HG03025 (cell line): ENCODE measurements around the gene CDK5R1.
"Not testable (repeated sequence)": the region's sequence is repeated elsewhere in the genome, so short reads cannot be mapped to it uniquely, and the experiment has no call there.

Source experiments
- ATAC-seq: cut with Tn5 transposase; IDR thresholded peaks from one replicate; pipeline ENCODE4 v1.9.1; 2021; ENCODE audit warnings: mild to moderate bottlenecking, moderate library complexity; ENCODE audit not compliant: unreplicated experiment, low FRiP score

CDK5R1 gene

DNA sequence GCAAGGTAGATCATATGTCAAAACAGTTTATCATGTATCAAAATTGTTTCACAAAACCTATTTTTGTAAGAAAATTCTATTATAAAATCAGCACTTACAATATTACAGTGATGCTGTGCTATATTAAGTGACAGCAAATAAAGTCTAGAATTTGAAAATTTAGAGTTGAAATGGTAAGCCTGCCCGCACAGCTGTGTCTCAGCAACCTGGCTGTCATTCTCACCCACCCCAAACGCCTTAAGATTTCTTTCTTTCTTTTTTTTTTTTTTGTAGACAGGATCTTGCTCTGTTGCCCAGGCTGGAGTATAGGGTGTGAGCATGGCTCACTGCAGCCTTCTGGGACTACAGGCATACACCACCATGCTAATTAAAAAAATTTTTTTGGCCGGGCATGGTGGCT is 26.8 kb downstream of the CDK5R1 start:
- no peak for ATAC-seq

DNA sequence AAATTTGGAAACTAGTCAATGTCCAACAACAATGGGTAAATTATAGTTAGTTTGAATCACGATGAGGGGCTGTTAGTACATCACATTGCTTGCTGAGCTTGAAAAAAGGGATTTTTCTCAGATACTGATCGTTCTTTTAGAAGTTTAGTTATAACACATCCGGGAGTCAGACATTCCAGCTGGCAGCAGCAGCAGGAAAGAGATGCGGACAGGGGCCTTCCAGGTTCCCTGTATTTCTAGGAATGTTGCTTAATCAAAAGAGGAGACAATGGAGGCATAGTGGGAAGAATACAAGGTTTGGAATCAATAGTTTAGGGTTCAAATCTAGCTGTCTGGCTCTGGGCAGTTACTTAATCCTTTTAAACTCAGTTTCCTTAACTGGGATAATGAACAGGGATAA is 27.8 kb downstream of the CDK5R1 start:
- ATAC-seq = no peak

DNA sequence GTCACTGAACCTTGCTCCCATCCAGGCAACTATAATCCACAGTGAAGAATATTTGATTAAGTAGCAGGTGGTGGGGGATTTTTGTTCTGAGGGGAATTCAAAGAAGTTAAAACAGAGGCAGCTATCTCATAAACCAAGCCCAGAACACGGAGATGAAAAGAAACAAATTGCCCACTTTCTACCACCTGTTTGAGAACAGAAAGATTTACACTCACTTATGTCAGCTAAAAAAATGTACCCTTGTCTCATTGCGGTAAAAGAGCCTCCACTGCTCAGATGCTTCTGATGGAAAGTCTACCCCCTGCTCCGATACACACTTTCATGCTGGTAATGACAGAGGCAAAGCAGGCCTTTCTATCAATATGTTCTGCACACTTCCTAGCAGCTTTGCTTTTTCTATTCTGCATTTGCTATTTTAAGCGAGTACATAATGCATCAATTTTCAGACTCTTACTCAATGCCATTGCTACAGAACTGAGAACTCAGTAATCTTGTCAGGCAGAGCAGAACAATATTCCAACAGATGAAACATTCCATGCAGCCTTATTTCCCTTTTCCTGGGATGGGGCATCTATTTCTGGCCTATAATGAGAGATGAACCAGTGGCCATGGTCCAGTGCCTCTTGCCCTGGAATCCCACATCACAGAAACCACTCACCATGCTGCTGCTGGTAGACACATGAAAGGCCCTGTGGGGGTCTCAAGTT is 29.0 kb downstream of the CDK5R1 start:
- no peak for ATAC-seq

DNA sequence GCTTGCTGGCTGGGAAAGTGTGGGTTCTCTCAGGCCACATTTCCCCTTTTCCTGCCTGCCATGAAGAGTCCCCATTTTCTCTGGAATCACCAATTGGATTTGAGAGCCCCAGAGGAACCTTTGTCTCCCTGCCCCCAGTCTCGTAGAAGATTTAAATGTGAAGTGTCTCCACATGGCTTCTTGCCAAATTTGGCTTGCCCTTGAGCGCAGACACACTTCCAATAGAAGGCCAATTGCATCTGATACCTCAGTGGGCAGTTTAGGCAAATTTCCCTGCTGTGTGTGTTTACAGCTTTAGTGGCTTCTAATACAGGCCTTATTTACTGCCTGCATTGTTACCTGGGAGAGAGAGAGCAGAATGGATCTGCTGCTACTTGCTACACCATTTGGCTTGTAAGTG is 29.7 kb downstream of the CDK5R1 start:
- ATAC-seq = no peak

DNA sequence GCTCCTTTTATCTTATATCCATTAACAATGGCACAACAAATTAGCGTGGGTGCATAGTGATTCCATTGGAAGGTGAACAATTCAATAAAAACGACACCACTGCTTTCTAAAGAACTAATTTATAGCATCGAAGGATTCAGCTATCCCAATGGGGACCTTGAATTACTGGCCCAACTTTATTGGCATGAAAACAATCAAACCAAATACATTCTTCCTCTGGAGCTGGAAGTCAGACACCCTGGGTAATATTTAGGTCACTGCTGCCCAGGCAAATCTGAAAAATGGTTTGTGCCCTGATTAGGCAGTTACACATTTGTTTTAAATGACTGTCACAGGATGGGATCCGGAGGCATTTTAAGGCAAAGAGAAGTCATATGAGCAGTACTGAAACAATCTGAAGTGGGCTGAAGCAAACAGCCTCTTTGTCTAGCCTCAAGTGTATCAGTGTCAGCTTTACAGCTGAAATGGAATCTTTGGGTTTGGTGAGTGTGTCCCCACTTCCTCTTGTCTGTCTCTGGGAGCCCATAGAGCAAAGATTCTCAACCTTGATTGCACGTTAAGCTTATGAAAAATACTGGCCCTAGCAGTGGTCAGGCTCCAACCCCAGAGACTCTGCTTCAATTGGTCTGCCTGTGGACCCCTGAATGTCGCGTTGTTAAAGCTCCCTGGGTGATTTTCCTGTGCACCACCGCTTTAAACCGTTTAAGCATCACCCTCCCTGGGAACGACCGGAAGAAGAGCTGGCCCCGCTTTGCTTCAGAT is 30.3 kb downstream of the CDK5R1 start:
- no peak for ATAC-seq

DNA sequence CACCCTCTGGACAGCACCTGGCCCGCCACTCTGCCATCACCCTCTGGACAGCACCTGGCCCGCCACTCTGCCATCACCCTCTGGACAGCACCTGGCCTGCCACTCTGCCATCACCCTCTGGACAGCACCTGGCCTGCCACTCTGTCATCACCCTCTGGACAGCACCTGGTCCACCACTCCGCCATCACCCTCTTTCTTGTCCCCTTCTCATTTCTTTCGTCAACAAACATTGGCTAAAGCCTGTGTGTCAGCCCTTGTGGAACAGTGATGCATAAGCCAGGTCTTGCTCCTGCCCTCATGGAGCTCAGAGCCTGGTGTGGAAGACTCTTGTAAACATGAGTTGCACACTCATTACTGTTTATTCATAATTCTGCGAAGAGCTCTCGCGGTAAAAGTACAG is 31.2 kb downstream of the CDK5R1 start:
- ATAC-seq = no peak

DNA sequence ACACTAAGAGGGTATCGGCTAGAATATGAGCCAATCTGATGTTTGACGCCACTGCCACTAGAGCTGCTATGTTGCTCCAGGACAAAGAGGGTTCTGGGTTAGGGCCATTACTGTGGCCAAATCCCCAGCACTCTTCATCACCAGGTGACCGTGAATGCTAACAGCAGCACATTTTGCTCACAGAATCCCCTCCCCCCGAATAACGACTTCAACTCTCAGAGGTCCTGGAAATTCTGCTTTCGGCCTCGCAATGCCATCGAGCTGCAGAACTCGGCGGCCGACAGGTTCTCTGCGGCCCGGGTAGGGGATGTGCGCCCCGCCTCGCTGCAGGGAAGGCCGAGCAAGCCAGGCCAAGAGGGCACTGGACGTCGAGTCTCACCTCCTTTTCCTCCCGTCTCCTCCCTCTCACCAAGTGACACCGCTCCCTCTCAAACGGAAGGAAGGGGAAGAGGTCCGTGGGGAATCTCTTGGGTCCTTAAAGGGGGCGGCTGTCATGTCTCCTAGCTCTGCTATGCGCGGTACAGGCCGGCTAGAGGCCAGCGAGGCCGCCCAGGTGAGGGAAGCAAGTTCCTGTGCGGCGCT is 31.9 kb downstream of the CDK5R1 start:
- no peak for ATAC-seq

DNA sequence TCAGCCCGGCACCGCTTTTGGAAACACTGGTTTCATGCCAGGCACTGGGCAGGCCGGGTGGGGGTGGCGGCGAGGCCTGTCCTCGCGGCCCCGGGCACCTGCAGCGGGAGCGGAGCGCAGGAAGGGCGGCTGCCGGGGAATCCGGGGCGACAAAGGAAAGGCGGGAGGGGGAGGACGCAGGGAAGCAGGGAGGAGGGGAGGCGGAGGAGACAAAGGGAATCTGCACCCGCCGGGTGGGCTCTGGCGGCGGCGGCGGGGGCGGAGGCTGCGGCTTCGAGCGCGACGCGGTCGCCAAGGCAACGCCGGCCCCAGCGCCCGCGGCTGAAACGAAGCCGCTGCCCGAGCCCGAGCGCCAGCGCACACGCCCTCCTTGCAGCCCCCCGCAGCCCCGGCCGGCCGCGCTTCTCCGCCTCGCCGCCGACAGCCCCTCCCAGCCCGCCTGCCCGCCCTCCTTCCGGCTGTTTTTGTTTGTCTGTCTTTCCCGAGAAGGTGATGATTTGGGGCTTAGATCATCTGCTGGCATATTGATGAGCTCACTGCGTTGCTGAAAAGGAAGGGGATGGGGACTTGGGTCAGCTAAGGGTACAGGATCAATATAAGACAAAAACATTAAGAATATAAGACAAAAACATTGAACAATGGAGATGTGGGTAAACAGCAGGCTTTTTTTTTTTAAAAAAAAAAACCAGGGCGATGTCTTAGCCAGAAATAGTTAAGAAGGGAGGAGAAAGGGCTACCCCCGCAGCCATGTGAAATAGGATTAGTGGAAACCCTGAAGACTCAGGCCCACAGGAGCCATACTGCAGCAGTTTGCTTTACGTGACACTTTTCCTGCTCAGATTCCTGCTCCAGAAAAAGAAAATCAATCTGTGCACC is 32.7 kb downstream of the CDK5R1 start:
- ATAC-seq = no peak

DNA sequence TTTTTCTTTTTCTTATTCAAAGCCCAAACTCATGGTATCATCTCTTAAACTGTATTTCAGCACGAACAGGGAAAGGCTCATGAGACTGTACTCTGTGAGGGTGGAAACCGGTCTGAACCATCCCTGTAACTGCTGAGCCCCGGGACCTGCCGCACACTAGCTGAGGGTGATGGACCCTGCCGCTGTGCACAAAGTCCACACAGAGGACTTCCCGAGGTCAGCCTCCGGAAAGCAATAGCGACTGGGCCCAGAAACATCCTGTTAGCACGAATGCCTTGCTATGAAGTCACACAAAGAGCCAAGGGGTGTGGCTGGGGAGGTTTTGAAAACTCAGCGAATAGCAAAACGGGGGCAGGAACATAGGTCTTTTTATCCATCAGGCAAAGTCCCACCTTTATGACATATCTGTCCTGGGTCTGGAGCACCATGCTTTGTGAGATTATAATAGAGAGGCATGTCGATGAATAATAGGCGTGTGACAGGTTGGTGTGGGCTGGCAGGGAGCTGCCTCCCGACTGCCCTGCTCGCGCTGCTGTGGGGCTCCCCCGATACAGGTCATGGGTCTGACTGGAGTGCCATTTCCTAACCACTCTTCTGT is 33.4 kb downstream of the CDK5R1 start:
- no peak for ATAC-seq

DNA sequence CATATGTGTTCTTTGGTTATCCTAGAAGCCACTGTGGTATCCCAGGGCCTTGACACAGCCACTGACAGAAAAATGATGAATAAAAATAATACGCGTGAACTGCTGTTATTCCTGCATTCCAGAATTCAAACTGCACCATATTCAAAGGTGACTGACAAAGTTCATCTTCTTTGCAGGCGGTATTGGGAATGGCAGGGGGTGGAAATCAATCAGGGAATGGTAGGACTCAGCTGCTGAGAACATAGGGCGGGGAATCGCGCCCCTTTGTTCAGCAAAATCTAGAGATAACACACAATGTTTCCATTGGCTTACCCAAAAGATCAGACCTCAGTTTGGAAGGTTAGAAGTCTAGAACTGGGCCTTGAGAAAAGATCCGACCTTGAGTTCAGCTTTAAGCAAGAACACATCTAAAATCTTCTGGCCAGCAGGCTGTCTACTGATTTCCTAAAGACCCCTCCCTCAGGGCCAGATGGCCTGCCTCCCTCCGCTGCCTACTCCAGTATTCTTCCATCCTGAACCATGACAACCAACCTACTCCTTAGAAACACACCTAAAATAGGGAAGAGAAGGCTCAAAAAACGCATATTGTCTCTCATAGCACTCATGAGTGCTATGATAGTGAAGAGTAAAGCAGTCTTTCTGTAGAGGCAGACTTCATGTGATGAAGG is 34.1 kb downstream of the CDK5R1 start:
- no peak for ATAC-seq

DNA sequence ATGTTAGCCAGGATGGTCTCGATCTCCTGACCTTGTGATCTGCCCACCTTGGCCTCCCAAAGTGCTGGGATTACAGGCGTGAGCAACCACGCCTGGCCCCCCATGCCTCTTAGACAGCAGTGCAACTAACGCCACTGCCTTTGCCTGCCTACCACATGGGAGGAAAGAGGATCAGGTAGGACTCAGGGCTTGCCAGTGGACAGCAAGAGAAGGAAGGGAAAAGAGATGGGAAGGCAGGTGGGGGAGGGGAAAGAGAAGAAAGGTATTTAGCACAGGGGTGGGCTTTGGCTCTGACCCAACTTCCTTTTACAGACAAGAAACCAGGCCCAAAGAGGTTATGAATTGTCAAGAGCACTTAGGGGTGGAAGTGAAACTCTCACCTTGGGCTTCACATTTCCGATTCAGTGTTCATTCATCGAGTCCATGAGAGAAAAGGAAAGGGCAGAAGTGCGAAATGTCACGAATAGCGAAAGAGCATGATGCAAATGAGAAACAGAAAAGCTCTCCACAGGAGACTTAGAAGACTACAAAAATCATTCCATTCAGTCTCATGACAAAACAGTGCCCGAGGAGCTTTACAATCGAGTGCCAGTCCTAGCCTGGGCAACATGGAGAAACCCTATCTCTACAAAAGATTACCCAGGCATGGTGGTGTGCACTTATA is 36.4 kb downstream of the CDK5R1 start:
- peak; percentile 48 for ATAC-seq

DNA sequence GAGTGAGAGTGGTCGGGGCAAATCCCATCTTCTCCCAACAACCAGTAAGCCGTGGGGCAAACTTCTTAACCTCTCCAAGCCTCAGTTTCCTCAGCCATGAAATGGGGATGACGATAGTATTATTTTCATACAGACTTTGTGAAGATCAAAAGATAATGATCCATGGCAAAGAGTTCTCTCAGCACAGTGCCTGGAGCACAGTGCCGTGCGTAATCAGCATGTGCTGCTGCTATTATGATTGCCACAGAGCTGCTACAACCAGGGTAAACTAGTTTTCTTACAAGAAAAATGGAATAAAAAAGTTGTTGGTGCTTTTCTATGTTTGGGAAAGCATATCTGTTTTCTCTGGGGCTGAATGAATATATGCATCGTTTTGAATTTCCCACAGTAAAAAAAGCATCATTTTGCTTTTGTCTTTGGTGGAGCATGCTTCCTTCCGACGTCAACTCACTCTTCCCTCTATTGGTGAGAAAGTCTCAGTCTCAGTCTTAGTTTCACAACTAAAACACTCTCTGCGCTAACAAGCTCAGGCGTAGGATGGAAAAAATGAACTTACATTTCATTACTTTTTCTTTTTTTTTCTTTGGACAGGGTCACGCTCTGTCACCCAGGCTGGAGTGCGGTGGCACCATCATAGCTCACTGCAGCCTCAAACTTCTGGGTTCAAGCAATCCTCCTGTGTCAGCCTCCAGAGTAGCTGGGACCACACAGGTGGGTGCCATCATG is 37.2 kb downstream of the CDK5R1 start:
- ATAC-seq = no peak

DNA sequence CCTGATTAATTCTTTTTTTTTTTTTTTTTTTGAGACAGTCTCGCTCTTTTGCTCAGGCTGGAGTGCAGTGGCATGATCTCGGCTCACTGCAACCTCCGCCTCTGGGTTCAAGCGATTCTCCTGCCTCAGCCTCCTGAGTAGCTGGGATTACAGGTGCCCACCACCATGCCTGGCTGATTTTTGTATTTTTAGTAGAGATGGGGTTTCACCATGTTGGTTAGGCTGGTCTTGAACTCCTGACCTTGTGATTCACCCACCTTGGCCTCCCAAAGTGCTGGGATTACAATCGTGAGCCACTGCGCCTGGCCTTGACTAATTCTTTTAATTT is 37.7 kb downstream of the CDK5R1 start:
- not testable (repeated sequence) for ATAC-seq

DNA sequence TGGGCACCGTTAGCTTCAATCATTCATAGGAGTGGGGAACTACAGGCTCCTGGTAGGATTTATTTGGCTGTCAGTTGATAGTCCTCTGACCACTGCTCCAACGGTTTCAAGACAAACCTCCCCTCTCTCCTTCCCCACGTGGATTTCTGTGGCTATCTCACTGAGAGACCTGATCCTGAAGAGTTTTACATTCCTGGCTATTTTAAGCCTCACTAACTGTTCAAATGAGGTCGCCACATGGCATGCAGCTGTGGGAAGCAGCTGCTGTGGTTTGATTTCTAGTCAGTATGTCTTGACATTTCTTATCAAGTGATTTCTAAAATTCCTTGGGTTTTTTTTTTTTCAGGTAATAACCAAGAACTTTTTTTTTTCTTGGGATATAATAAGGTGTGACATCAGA is 38.3 kb downstream of the CDK5R1 start:
- no peak for ATAC-seq

DNA sequence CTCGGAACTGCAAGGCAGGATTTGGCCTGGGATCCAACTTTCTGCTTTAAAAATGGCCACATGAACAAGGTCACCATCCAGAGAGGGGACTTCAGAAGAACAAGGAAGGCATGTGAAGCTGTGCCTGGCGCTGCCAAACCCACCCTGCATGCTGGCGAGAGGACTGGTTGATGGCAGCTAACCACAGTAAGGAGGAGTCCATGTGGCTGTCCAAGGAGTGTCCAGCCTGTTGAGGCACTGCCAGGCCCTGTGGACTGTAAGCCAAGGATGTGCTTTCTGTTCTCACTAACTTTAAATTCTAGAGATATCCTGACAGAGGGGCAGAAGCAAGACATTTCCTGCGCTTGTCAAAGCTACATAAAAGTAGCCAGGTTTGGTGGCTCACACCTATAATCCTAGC is 40.4 kb downstream of the CDK5R1 start:
- no peak for ATAC-seq

DNA sequence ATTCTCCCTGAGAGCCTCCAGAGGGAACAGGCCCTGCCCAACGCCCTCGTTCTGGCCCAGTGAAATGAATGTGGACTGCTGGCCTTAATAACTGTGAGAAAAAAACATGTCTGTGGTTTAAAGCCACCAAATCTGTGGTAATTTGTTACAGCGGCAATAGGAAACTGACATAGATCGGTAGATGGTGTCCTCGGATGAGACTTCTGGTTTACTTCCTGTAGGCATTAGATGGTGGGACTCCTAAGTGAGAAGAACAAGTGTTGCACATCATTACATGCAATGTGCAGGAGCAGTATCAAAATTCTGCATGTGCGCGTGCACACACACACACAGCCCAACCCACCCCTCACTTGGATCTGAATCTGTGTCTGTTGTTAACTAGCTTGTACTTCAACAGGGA is 42.0 kb downstream of the CDK5R1 start:
- no peak for ATAC-seq

DNA sequence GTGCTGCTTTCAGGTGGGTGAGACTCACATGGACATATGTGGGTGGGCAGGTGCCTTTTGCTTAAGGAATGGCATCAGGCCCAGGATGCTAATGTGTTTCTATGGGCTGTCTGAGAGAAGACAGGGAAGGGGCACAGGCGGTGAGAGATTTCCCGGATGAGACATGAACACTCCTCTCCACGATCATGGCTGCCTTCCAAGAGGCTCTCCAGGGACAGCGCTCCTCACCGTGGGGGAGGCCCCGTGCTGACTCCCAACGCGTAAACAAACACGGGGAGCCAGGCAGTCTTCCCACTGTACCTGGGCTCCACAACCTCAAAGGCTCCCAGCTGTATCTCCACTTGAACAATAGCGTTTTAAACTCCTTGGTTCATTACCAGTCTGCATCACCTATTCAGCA is 42.8 kb downstream of the CDK5R1 start:
- no peak for ATAC-seq

DNA sequence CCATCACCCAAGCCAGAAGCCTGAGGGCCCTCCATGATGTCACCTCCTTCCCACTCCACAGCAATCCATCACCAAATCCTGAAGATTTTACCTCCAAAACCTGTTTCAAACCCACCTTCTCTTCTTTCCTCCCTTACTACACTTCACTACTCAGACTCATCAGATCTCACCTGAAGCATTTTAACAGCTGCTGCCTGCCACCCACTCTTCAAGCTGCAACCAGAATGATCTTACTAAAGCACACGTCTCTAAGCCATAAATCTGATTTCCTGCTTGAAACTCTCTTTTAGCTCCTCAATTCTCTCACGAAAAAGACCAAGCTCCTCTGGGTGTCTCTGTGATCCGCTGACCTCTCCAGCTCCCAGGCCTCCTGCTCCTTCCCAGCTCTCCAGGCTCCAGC is 46.5 kb downstream of the CDK5R1 start:
- no peak for ATAC-seq
